GM06990 (cell line): Measurements from ENCODE around the gene EIPR1.
"Not testable (repeated sequence)": the region's sequence is repeated elsewhere in the genome, so short reads cannot be mapped to it uniquely, and the experiment has no call there.

ENCODE experiments used
- DNase-seq: peaks from one replicate; pipeline ENCODE4 v3.0.0-alpha.2; 2011; ENCODE audit not compliant: insufficient read length; ENCODE audit errors: extremely low read depth
- H3K27me3 ChIP-seq: replicated peaks from 2 replicates; pipeline ENCODE4 v1.6.0; 2011; ENCODE audit warnings: low read length; ENCODE audit not compliant: control insufficient read depth, insufficient read depth
- H3K36me3 ChIP-seq: 2 replicates; pipeline ENCODE4 v1.5.1; 2011; ENCODE audit warnings: low read length; ENCODE audit not compliant: control insufficient read depth, insufficient read depth
- H3K4me3 ChIP-seq: replicated peaks from 2 replicates; pipeline ENCODE4 v1.5.1; 2011; ENCODE audit warnings: low read depth, mild to moderate bottlenecking, control low read depth, low read length
- CTCF ChIP-seq: IDR thresholded peaks from 2 replicates; pipeline ENCODE4 v1.5.1; 2011; ENCODE audit warnings: low read length, control low read depth, mild to moderate bottlenecking, inconsistent platforms; ENCODE audit not compliant: insufficient read depth, poor library complexity, severe bottlenecking

The EIPR1 gene

GRCh38 chr2:3379339-3379646 lies 1.7 kb upstream of the EIPR1 start:
- no peak for TF ChIP-seq CTCF
- no peak for DNase-seq
- Histone ChIP-seq H3K36me3 (no peaks in the 10 kb centered on the region), H3K4me3 (peak overlapping the region; percentile 87), H3K27me3 (no peaks in the 10 kb centered on the region)

- Histone ChIP-seq H3K36me3 (no peaks in the 10 kb centered on the region), H3K27me3 (no peaks in the 10 kb centered on the region), H3K4me3 (peak overlapping the region; percentile 95)
- no peak for TF ChIP-seq CTCF
- no peak for DNase-seq
Observed at GRCh38 chr2:3377279-3377611, 373 bp downstream of the EIPR1 start.

- Histone ChIP-seq H3K4me3 (peak overlapping the region; percentile 95), H3K27me3 (no peaks in the 10 kb centered on the region)
Observed at GRCh38 chr2:3376821-3377220, 797 bp downstream of the EIPR1 start.

GRCh38 chr2:3369340-3370181 lies 8.1 kb downstream of the EIPR1 start:
- not testable (repeated sequence) for DNase-seq, H3K36me3 ChIP-seq, H3K4me3 ChIP-seq, H3K27me3 ChIP-seq

More at GRCh38 chr2:3376821-3377220, 797 bp downstream of the EIPR1 start:
- no peak for TF ChIP-seq CTCF
- H3K36me3 ChIP-seq, result no peaks in the 10 kb centered on the region
- DNase-seq, result no peak

- no peak overlapping the region for H3K4me3 ChIP-seq
- no peak for DNase-seq
- no peak for TF ChIP-seq CTCF
- no peaks in the 10 kb centered on the region for H3K27me3 ChIP-seq
- no peaks in the 10 kb centered on the region; the same call in 1 of the 2 replicates for H3K36me3 ChIP-seq
Observed at GRCh38 chr2:3368261-3368722, 9.3 kb downstream of the EIPR1 start.

- no peak for TF ChIP-seq CTCF
- Histone ChIP-seq H3K36me3 (no peaks in the 10 kb centered on the region; the same call in 1 of the 2 replicates), H3K4me3 (no peak overlapping the region), H3K27me3 (no peaks in the 10 kb centered on the region)
- no peak for DNase-seq
Observed at GRCh38 chr2:3365219-3365618, 12.4 kb downstream of the EIPR1 start.
